Measurements from ENCODE around the gene TMEM106C.

GRCh38 chr12:47931187-47931586, 32.2 kb upstream of the TMEM106C start:
- TF ChIP-seq RAD21 (IDR thresholded peaks at IDR 0.05; ENCODE audit: low read length) (no peak), CHD1 (IDR thresholded peaks at IDR 0.05; ENCODE audit: low read depth, low read length) (no peak), POLR2A (IDR thresholded peaks at IDR 0.05; ENCODE audit: low read depth, low read length) (no peak), NFE2L2 (IDR thresholded peaks at IDR 0.05; ENCODE audit: low read depth, low read length) (no peak), SMC3 (IDR thresholded peaks at IDR 0.05; ENCODE audit: low read depth, low read length) (no peak), MXI1 (IDR thresholded peaks at IDR 0.05; ENCODE audit: borderline replicate concordance, low read depth, low read length) (no peak), ELK1 (IDR thresholded peaks at IDR 0.05; ENCODE audit: borderline replicate concordance, low read depth, low read length) (no peak), USF2 (IDR thresholded peaks at IDR 0.05; ENCODE audit: low read depth, low read length) (no peak), RCOR1 (IDR thresholded peaks at IDR 0.05; ENCODE audit: insufficient replicate concordance, low read length) (no peak)
- TF ChIP-seq, protein P1, sequence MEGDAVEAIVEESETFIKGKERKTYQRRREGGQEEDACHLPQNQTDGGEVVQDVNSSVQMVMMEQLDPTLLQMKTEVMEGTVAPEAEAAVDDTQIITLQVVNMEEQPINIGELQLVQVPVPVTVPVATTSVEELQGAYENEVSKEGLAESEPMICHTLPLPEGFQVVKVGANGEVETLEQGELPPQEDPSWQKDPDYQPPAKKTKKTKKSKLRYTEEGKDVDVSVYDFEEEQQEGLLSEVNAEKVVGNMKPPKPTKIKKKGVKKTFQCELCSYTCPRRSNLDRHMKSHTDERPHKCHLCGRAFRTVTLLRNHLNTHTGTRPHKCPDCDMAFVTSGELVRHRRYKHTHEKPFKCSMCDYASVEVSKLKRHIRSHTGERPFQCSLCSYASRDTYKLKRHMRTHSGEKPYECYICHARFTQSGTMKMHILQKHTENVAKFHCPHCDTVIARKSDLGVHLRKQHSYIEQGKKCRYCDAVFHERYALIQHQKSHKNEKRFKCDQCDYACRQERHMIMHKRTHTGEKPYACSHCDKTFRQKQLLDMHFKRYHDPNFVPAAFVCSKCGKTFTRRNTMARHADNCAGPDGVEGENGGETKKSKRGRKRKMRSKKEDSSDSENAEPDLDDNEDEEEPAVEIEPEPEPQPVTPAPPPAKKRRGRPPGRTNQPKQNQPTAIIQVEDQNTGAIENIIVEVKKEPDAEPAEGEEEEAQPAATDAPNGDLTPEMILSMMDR (conservative IDR thresholded peaks at IDR 0.05; ENCODE audit: low read depth, low read length), result no peak

Data from IMR-90 (cell line).